ENCODE measurements around the gene S100A14. TPM values are rescaled to one million over a fixed set of nuclear protein-coding genes. Genes with fewer than 3 reads are reported as not detected.

S100A14 gene
- total and polyA plus RNA-seq, 2 of the 13 experiments (the other 11 are each of a cell fraction or from before 2014, with no cell fraction given), result 1.4 to 7.7 TPM

- TF ChIP-seq DZIP1 (CRISPR knock-in tag; IDR thresholded peaks at IDR 0.05) (peak; percentile 35; the same call in 1 of the 2 replicates), ZNF747 (CRISPR knock-in tag; IDR thresholded peaks at IDR 0.05; ENCODE audit: borderline replicate concordance) (peak; percentile 73), CBX5 (CRISPR knock-in tag; IDR thresholded peaks at IDR 0.05; ENCODE audit: borderline replicate concordance) (no peak; the same call in 1 of the 2 replicates), TCF12 (IDR thresholded peaks at IDR 0.05) (no peak), TCF12 (CRISPR knock-in tag; IDR thresholded peaks at IDR 0.05) (no peak), ZNF34 (CRISPR knock-in tag; IDR thresholded peaks at IDR 0.05; ENCODE audit: borderline replicate concordance) (no peak), ZSCAN20 (CRISPR knock-in tag; IDR thresholded peaks at IDR 0.05; ENCODE audit: borderline replicate concordance) (0 out of 2 replicates have a peak, but pooled peaks have one; percentile 40), ZNF335 (CRISPR knock-in tag; IDR thresholded peaks at IDR 0.05) (peak; percentile 57; the same call in 1 of the 2 replicates), ZNF333 (CRISPR knock-in tag; IDR thresholded peaks at IDR 0.05; ENCODE audit: borderline replicate concordance) (0 out of 2 replicates have a peak, but pooled peaks have one; percentile 7), RARG (CRISPR knock-in tag; IDR thresholded peaks at IDR 0.05; ENCODE audit: low read depth) (no peak), ZNF784 (CRISPR knock-in tag; IDR thresholded peaks at IDR 0.05; ENCODE audit: borderline replicate concordance) (no peak), EZH2 (conservative IDR thresholded peaks at IDR 0.05; ENCODE audit: low read depth, low read length) (no peak), FOXA3 (CRISPR knock-in tag; IDR thresholded peaks at IDR 0.05) (peak; percentile 37), TEAD2 (CRISPR knock-in tag; IDR thresholded peaks at IDR 0.05) (no peak), RFXANK (CRISPR knock-in tag; IDR thresholded peaks at IDR 0.05) (no peak), HBP1 (CRISPR knock-in tag; IDR thresholded peaks at IDR 0.05; ENCODE audit: low read depth) (peak; percentile 52; the same call in 1 of the 2 replicates), ZNF672 (CRISPR knock-in tag; IDR thresholded peaks at IDR 0.05) (no peak), ZNF180 (CRISPR knock-in tag; IDR thresholded peaks at IDR 0.05; ENCODE audit: borderline replicate concordance, low read depth) (no peak), ERF (CRISPR knock-in tag; IDR thresholded peaks at IDR 0.05) (0 out of 2 replicates have a peak, but pooled peaks have one; percentile 6), ZNF761 (CRISPR knock-in tag; conservative IDR thresholded peaks at IDR 0.05) (peak; percentile 86; the same call in 1 of the 2 replicates), PAWR (CRISPR knock-in tag; IDR thresholded peaks at IDR 0.05; ENCODE audit: borderline replicate concordance) (no peak), KAT2B (IDR thresholded peaks at IDR 0.05; ENCODE audit: borderline replicate concordance, low read depth, low read length) (no peak), ARID3A (IDR thresholded peaks at IDR 0.05; ENCODE audit: low read depth, low read length) (peak; percentile 66; the same call in 1 of the 2 replicates), ZNF232 (CRISPR knock-in tag; IDR thresholded peaks at IDR 0.05; ENCODE audit: borderline replicate concordance) (no peak)
Observed at GRCh38 chr1:153608742-153609584, 7.2 kb downstream of the S100A14 start (continued).

Measured in HepG2 (cell line).